NCI-H1417 (cell line): ENCODE measurements around the gene ITPKB.
"Not testable (repeated sequence)": the region's sequence is repeated elsewhere in the genome, so short reads cannot be mapped to it uniquely, and the experiment has no call there.

Experiments used
- DNase-seq, 3 experiments: peaks; one replicate each; lab custom pipeline; 2025; lab: John Stamatoyannopoulos, UW

ITPKB gene

DNA sequence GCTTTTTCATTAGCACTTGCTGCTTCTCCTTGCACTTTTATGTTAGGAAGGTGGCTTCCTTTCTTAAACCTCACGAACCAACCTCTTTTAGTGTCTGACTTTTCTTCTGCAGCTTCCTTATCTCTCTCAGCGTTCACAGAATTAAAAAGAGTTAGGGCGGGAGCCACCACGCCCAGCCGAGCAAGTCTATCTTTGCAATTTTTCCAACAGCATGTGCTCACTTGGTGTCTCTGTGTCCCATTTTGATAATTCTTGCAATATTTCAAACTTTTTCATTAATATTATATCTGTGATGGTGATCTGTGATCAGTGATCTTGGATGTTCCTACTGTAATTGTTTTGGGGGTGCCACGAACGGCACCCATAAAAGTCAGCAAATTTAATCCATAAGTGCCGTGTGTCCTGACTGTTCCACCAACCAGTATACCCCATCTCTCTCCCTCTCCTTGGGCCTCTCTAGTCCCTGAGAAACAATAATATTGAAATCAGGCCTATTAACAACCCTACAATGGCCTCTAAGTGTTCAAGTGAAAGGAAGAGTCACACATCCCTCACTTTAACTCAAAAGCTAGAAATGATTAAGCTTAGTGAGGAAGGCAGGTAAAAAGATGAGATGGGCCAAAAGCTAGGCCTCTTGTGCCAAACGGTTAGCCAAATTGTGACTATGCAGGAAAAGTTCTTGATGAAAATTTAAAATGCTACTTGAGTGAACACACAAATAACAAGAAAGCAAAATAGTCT, 15.9 kb upstream of the ITPKB start:
- no peak for DNase-seq

DNA sequence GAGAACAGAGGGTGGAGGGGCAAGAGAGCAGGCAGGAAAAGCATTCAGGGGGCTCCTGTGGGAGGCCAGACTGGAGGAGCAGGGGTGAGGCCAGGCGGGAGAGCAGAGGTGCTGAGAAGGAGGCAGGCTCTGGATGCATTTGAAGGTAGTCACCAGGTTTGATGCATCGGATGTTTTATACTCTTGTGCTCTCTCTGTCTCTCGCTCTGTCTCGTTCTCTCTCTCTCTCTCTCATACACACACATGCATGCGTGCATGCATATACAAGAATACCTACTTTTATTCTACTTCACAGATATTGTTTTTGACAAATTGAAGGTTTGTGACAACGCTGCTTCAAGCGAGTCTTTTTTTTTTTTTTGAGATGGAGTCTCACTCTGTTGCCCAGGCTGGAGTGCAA, 15.0 kb upstream of the ITPKB start:
- DNase-seq, result no peak

DNA sequence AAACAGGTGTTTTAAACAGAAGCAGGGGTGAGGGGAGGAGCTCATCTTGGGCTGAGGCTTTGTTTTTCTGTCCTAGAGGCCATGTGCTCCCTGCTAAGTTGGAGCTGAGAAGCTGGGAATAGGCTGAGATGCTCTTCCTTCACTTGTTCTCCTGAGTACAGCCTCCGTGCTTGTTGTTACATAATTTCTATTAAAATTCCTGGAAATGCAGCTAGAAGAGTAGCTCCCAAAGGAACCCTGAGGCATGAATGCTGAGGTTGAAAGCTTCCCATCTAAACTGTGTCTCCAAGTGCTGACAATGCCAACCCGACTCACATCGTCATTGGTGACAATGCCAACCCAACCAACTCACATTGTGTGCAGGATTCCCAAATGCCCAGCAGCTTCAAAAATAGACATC, 12.6 kb upstream of the ITPKB start:
- DNase-seq, result no peak

DNA sequence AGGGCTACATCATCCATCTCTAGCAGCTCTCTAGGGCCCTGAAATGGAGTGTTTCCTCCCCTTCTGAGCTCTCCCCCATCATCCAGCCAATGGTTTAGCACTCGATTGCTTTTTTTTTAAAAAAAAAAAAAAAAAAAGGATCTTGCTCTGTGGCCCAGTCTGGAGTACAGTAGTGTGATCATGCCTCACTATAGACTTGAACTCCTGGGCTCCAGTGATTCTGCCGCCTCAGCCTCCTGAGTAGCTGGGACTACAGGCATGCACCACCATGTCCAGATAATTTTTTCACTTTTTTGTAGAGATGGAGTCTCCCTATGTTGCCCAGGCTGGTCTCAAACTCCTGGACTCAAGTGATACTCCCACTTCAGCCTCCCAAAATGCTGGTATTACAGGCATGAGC, 12.1 kb upstream of the ITPKB start:
- DNase-seq, result no peak

DNA sequence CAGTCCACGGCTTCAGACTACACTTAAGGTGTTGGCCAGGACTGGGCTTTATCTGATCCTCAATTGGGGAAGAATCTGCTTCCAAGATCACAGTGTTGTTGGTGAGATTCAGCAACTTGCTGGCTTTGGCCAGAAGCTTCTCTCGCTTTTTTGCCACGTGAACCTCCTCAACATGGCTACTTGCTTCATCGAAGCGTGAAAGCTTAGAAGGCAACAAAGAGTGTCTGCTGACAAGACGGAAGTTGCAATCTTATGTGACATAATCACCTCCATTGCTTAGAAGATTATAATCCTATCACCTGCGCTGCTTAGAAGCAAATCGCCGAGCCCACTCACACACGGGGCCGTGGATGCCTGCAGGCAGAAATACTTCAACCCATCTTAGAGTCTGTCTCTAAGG, 10.4 kb upstream of the ITPKB start:
- DNase-seq, result no peak

DNA sequence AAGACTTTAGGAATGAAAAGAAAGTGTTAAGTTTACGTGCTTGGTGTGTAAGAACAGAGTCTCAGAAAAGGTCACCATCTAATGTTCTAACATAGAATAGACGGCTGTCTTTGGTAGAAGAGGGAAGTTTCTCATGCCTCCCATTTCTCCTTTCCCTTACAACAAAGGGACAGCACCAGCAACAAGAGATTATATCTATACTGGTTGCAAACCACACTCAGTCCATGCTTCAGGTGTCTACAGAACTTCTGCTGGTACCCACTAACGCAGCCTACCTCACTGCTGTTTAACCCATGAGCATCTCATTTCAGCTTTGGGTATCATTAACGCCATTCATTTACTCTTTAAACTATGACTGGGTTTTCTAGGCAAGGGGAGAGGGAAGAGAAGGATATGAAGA, 9.2 kb upstream of the ITPKB start:
- DNase-seq, result no peak

DNA sequence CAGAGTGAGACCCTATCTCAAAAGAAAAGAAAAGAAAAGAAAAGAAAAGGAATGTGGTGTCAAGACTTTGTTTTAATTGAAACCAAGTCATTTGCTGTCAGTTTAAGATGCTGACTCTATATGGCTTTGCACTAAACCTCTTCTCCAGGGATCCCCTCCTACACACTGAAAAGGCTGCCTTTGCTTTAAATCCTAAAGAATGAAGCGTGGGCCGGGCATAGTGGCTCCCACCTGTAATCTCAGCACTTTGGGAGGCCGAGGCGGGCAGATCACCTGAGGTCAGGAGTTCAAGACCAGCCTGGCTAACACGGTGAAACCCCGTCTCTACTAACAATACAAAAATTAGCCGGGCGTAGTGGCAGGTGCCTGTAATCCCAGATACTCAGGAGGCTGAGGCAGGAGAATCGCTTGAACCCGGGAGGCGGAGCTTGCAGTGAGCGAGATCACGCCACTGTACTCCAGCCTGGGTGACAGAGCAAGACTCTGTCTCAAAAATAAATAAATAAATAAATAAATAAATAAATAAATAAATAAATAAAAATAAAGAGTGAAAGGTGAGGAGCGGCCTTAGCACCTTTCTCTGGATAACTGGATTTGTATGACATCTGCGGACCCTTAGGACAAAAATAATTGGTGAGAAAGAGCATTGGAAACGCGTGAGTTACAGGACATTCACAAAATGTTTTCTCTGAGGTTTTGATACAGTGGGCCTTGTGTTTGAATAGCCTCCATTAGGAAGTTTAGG, 8.6 kb upstream of the ITPKB start:
- DNase-seq, result not testable (repeated sequence)

DNA sequence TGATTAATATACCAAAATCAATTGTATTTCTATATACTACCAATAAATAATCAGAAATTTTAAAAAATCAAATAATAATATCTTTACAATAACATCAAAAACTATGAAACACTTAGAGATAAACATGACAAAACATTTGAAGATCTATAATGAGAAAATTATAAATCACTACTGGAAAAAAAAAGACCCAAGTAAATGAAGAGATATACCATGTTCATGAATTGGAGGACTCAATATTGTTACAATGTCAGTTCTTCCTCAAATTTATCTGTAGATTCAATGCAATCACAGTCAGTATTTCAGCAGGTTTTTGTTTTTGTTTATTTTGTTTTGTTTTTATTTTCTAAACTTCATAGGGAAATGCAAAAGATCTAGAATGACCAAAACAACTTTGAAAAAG, 4.2 kb upstream of the ITPKB start:
- DNase-seq, result no peak

DNA sequence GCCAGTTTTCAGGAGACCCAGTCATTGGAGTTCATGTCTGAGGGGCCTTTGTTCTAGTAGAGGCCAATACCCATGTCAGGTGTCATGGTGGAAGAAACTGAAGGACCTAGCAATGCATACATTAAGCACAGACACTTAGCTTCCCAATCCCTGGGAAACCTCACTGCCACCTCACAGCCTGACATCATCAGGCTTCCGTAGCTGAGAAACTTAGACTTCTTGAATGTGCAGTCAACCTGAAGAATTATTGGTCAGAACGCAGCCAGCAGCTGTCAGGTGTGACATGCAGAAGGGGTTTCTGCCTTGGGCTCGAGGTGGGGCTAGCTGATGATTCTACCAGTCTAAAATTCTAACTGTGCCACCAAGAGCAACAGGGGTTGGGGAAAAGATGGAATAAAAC, 1.9 kb upstream of the ITPKB start:
- peak in 2 of 3 experiments; percentile 22 to 53 for DNase-seq

DNA sequence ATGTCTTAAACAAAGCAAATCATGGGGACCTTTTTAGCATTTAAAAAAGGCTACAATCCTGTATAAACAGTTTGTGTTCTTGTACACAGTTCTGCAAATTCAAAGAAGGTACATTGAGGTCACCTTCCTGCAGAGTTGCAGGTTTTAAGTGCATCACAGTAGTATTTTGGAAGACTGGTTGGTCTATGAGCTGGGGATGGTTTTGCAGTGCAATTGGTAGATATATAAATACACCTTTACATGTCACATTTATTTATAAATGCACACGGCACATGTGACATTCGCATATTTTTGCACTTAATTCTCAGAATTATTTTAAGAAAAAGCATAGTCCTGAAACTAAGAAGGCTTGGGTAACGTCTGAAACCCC, 599 bp upstream of the ITPKB start:
- DNase-seq, result no peak

DNA sequence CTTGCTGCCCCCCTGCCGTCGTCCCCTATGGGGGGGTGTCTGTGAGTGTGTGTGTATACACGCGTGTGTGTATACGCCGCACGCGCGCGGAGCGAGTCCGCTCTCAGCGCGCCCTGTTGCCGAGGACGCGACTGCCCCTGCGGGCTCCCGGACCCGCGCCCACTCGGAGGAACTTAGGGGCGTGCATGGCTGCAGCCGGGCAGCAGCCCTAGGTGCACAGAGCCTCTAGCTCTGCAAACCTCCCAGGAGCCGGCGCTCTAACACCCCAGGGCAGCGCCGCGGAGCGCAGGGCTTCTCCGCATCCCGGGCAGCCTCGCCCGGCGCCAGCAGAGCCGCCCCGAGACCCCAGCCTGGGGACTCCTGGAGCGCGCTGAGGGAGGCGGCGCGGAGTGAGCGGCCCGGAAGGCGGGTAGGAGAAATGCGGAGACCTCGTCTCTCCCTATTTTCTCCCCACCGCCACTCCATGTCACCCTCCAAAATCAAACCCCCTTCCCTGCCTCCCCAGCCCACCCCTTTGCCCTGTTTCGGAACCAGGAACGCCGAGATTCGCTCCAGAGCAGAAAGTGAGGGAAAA, 574 bp downstream of the ITPKB start:
- peak in 2 of 3 experiments; percentile 67 to 76 for DNase-seq

DNA sequence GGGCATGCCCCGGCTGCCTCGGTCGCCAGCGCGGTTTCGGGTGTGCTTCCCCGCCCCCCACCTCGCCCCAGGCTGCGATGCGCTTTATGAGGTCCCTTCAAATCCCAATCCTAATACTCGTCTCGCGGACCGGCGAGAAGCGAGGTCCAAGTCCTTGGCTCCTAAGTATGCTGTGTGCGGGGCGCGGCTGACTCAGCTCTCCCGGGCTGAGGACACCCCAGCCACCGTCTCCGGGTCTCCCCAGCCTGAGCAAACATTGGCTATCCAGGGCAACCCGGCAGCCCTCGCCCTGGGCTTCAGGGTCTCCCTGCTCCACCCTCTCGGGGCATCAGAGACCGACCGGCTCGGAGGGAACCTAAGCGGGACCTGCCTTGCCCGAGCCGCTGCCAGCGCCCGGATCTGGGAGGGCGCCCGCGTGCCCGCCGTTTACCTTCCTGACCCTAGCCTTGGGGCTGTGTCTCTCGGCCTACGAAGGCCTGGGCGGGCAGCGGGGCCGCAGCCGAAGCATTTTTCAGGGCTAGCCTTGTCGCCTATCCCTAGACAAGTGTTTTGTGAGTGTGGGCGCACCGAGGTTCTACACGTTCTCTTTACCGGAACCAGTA, 1.2 kb downstream of the ITPKB start:
- DNase-seq, result peak; percentile 4 to 76 (median 76)

DNA sequence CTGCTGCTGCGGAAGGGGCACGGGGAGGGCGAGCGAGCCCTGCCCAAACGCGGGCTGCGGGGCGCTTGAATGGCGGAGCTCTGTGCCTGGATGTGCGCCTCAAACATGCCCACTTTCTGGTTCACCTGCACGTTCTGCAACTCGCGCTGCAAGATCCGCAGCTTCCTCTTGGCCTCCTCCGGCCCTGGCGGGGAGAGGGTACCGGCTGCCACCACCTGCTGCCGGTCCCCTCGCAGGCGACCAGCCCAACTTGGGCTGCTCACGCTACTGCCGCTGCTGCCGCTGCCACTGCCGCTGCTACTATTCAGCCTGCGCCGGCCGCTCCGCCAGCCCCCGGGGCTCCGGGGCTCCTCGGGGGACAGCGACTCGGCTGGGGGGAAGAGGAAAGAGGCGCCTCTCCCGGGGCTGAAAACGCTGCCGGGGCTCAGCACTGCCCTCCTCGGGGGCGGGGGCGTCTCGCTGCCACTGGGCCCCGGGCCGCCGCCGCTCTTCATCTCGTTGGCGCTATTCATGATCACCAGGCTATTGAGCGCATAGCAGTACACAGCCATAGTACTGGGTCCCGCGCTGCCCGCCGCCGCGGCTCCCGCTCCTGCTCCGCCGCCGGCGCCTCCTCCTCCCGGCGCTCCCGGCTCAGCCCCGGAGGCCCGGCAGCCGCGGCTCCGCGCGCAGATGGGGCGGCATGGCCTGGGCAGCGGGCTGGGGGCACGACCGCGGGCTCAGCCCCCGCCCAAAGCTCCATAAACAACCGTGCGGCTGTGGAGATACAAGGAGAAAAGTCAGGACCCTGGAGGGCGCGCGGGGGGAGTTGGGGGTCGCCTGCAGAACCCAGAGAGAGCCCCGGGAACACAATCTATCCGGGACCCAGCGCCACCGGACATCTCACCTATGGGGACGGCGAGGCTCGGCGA, 1.9 kb downstream of the ITPKB start:
- peak in 2 of 3 experiments; percentile 56 to 64 for DNase-seq

DNA sequence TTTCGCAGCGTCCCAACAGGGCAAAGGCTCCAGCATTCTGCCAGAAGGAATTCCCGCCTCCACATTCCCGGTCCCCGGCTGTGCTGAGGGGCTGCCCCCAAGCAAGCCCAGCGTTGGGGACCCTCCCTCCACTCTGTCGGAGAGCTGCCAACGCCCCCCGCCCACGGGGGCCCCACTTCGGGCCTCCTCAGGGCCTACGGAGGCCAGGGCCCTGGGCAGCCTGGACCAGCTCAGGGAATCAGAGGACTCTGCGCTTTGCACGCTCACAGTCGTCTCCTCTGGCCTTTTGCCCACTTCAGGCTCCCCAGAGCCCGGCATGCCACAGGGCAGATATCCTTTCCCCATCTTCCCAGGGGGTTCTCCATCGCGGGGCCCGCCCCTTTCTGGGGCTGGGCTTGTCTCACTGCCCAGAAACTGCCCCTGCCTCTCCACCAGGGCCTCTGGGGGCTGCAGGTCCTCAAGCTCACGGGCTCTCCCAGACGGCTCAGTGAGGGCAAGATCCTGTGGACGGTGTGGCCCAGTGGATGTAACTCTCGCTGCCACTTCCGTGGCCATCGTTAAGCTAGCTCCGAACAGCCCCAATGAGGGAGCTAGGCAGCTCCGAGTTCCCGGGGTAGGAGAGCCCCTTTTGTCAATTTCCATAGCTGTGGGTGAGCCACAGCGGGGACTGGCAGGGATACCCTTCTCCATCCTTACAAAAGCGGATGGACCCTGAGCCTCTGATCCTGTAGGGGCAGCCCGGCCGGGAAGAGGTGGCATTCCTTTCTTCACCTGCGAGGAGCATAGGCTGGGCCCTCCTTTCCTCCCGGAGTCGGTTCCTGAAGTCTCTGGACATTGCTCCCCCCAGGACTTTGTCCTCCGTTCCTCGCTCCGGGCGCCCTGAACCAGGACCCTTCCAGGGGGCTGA, 2.8 kb downstream of the ITPKB start:
- no peak for DNase-seq

DNA sequence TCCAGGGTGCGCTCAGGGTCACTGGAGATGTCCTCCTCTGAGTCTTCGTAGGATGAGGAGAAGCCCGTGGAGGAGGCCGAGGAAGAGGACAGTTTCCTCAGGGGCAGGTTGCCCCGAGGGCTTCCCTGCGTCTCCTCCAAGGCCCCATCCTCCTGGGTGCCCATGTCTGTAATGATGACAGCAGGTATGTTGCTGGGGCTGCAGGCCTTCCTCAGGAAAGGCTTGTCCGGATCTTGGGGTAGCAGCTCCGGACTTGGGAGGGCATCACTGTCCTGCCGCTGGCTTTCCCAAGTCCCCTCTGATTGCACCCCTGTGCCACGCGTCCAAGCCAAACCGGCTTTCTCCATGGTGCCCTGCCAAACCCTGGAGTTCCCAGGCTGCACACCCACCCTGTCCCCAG, 3.5 kb downstream of the ITPKB start:
- DNase-seq, result no peak

DNA sequence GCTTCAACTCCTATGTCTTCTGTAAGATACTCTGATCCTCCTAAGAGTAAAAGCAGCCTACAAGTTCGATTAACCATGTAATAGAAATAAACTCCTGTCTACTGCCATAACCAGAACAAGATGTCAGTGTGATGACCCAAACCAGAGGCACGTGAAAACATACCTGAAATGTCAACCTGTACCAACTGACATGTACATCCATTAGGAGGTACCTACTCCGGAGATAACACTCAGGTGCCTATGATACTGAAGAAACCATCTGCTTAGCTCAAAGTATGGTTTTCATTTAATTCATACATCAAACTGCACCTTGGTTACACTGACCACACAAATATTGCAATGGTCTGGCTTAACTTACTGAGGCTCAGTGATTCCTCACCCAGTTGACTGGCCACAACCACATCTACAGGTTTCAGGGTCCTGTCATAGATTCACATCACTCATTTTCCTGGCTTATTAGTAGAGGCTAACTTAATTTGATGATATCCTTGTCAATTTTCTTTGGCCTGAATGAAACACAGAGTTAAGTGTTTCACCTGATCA, 4.4 kb downstream of the ITPKB start:
- DNase-seq, result no peak

DNA sequence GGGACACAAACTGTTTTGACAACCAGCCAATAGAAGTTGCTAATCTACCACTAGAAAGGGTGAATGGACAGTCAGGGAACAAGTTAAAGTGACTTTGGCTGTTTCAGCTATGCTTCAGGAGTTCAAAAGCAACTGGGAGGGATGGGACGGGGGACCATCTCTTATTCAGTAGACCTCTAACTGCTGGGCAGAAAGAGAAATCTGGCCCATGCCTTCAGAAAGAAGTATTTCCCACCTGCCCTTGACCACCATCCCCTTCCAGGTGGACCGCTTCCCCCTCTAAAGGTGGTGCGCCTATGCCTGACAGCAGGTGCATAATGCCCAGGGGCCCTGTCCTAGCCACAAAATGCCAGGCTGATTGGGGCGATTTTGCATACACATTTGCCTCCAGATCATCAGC, 5.2 kb downstream of the ITPKB start:
- no peak for DNase-seq

DNA sequence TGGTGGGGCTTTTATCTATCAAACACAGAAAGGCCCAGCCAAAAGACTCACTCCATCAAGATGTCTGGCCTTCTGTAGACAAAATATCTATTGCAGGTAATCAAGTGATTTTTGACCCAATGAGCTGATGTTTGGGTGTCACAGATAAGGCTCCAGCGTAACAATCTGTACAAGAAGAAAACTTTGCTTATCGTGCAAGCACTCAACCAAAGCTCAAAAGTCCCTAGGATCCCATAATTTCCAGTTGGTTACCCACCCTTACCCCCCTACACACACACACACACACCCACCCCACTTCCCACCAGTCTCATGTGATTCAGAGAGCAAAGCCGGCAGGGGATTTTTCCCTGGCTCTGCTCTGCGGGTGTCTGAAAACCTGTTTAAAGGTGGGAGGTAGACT, 5.8 kb downstream of the ITPKB start:
- DNase-seq, result no peak

DNA sequence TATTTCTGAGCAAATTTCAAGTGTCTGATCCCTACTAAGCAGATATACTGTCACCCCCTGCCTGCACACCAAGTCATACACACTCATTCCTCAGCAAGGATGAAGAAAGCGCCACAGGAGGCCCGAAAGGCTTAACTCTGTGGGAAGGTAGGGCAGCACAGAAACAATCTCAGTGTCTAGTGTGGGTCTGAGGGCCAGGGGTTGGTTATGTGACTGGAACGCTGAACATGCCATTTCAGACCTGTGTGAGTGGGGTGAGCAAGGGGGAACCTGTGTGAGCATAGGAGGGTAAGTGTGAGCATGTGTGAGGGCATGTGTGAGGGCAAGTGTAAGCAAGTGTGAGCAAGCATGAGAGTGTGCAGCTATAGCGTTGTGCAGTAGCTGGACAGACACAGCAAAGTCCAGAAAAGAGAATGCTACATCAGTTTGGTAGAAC, 6.2 kb downstream of the ITPKB start:
- DNase-seq, result no peak

DNA sequence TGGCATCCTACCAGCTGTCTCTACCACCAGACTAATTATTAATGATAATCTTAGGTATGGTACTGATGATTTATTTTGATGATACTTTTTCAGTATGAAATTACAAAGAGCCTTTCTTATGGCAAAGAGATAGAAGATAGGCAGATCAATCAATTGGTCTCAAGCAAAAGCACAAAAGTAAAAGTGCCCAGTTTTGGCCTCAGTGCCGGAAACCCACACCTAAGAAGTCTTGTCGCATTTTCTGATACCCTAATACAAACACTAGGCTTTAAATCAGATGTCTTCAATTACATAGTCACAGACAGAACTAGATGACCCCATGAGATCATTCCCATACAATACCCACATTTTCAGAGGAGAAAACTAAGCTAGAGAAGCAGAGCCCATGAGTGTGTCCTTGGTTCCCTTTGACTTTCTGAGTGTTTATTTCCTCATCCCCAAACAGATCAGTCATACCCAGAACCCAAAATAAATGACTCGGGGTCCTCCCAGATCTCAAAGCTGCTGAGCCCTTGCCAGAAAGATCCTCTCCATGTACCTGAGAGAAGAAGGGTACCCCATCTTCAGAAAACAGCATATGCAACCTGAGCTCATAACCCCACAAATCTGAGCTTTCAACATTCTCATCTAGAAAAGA, 7.7 kb downstream of the ITPKB start:
- no peak for DNase-seq
